Endodermal cell (in vitro differentiated cells): ENCODE data around the gene RAPGEF1. TPM values are rescaled to one million over a fixed set of nuclear protein-coding genes. Genes with fewer than 3 reads are reported as not detected.

Experiments used
- DNase-seq: peaks from one replicate; pipeline ENCODE4 v3.0.0-alpha.2; 2017
- H3K27ac ChIP-seq: 2 replicates; pipeline ENCODE4 v1.5.1; 2013; ENCODE audit warnings: mild to moderate bottlenecking, low read depth, low read length, moderate library complexity
- H3K27me3 ChIP-seq: 2 replicates; pipeline ENCODE4 v1.6.1; 2013; ENCODE audit warnings: mild to moderate bottlenecking, low read length, moderate library complexity; ENCODE audit not compliant: insufficient read depth, control insufficient read depth, poor library complexity, severe bottlenecking
- H3K36me3 ChIP-seq: 2 replicates; pipeline ENCODE4 v1.7.0; 2013; ENCODE audit warnings: mild to moderate bottlenecking, low read length, moderate library complexity; ENCODE audit not compliant: control insufficient read depth, insufficient read depth
- H3K4me1 ChIP-seq: one replicate; pipeline ENCODE4 v1.7.0; 2013; ENCODE audit warnings: low read length; ENCODE audit not compliant: control insufficient read depth, insufficient read depth
- H3K4me3 ChIP-seq: 2 replicates; pipeline ENCODE4 v1.5.1; 2013; ENCODE audit warnings: mild to moderate bottlenecking, low read length, moderate library complexity
- H3K9ac ChIP-seq: 2 replicates; pipeline ENCODE4 v1.6.1; 2013; ENCODE audit warnings: mild to moderate bottlenecking, low read length, moderate library complexity; ENCODE audit not compliant: poor library complexity, severe bottlenecking; ENCODE audit errors: extremely low read depth
- H3K9me3 ChIP-seq: 2 replicates; pipeline ENCODE4 v1.6.1; 2013; ENCODE audit warnings: mild to moderate bottlenecking, low read length, moderate library complexity; ENCODE audit not compliant: control insufficient read depth
- H3K27ac Mint-ChIP-seq: 2 replicates; pipeline ENCODE4 v1.8.0; 2020; ENCODE audit warnings: mixed read lengths
- H3K27me3 Mint-ChIP-seq: 2 replicates; pipeline ENCODE4 v1.8.0; 2021; ENCODE audit warnings: mild to moderate bottlenecking, mixed read lengths; ENCODE audit not compliant: insufficient read depth
- H3K36me3 Mint-ChIP-seq: 2 replicates; pipeline ENCODE4 v1.8.0; 2020; ENCODE audit warnings: low read depth, mixed read lengths
- H3K4me1 Mint-ChIP-seq: 2 replicates; pipeline ENCODE4 v1.8.0; 2020; ENCODE audit warnings: mixed read lengths
- H3K4me3 Mint-ChIP-seq: 2 replicates; pipeline ENCODE4 v1.8.0; 2020; ENCODE audit warnings: mild to moderate bottlenecking, moderate library complexity, mixed read lengths
- H3K9me3 Mint-ChIP-seq: 2 replicates; pipeline ENCODE4 v1.8.0; 2020; ENCODE audit warnings: mild to moderate bottlenecking, mixed read lengths
- CTCF ChIP-seq: fragments of 200-600 bp; sonication (generic); conservative IDR thresholded peaks from 2 replicates; pipeline ENCODE4 v1.5.0; 2021; ENCODE audit warnings: antibody characterized with exemption, mild to moderate bottlenecking
- WGBS, 2 experiments: methylation state at CpG; one replicate each; pipeline versions ENCODE4 v1.1.5 to v1.1.7; 2013; ENCODE audit warnings: missing lambda C conversion rate in 2 of 2, mixed read lengths in 1 of 2; ENCODE audit not compliant: insufficient coverage in 1 of 2, insufficient read length in 1 of 2; 5-methylcytosine and 5-hydroxymethylcytosine counted together
- total RNA-seq, 2 donors: library from RNA; stranded (reverse); fragmentation: NEBNext Ultra II Directional in 1 of 2; extraction: Animal tissue kit (Norgen Biotek cat#: 25700) in 1 of 2; gene quantifications; 2 replicates in 1 of 2; 3 replicates in 1 of 2; pipeline ENCODE4 v1.2.1, GENCODE V29; 2021

The RAPGEF1 gene
- total RNA-seq, 2 donors from 2014 or later, result 63.4 to 85.5 TPM

GRCh38 chr9:131708226-131709002, 31.5 kb downstream of the RAPGEF1 start:
- Histone ChIP-seq H3K27me3 (no peaks in the 10 kb centered on the region), H3K36me3 (no peaks in the 10 kb centered on the region), H3K4me1 (peaks cover 19% of the 10 kb centered on the region), H3K9ac (no peak overlapping the region), H3K9me3 (no peaks in the 10 kb centered on the region), H3K4me3 (no peak overlapping the region), H3K27ac (no peak overlapping the region)
- Mint-ChIP-seq H3K9me3 (no peaks in the 10 kb centered on the region), H3K4me1 (peaks cover 75% of the 10 kb centered on the region), H3K36me3 (peaks cover 4% of the 10 kb centered on the region), H3K27ac (peak overlapping the region; percentile 49), H3K27me3 (no peaks in the 10 kb centered on the region), H3K4me3 (no peak overlapping the region)
- DNase-seq, result no peak
- WGBS, 2 experiments, result 84 to 94% methylated on average over 10 to 13 of the region's 13 CpGs
- no peak for TF ChIP-seq CTCF

- no peaks in the 10 kb centered on the region for H3K27me3 ChIP-seq
- H3K9ac ChIP-seq, result no peak overlapping the region
- peaks cover 4% of the 10 kb centered on the region for H3K36me3 Mint-ChIP-seq
- WGBS, 2 experiments, result 76 to 95% methylated on average over 3 to 4 of the region's 4 CpGs
- DNase-seq, result no peak
- H3K27ac ChIP-seq, result no peak overlapping the region
- peaks cover 69% of the 10 kb centered on the region for H3K4me1 Mint-ChIP-seq
- H3K27me3 Mint-ChIP-seq, result no peaks in the 10 kb centered on the region
- H3K36me3 ChIP-seq, result no peaks in the 10 kb centered on the region
- no peak overlapping the region for H3K4me3 ChIP-seq
- H3K27ac Mint-ChIP-seq, result peak overlapping the region; percentile 49
- no peak for TF ChIP-seq CTCF
- H3K4me3 Mint-ChIP-seq, result no peak overlapping the region
- H3K9me3 Mint-ChIP-seq, result no peaks in the 10 kb centered on the region
- peaks cover 19% of the 10 kb centered on the region for H3K4me1 ChIP-seq
- H3K9me3 ChIP-seq, result no peaks in the 10 kb centered on the region
These were observed 32.1 kb downstream of the RAPGEF1 start for GRCh38 chr9:131707733-131708157.

GRCh38 chr9:131707050-131707449, 32.8 kb downstream of the RAPGEF1 start:
- Histone ChIP-seq H3K4me3 (no peak overlapping the region), H3K4me1 (peaks cover 13% of the 10 kb centered on the region), H3K27ac (no peak overlapping the region), H3K36me3 (no peaks in the 10 kb centered on the region), H3K9ac (no peak overlapping the region), H3K27me3 (no peaks in the 10 kb centered on the region), H3K9me3 (no peaks in the 10 kb centered on the region)
- peak overlapping the region; percentile 82 for H3K27ac Mint-ChIP-seq
- WGBS, 2 experiments, result 88 to 95% methylated on average over 3 to 4 of the region's 5 CpGs
- H3K36me3 Mint-ChIP-seq, result peaks cover 3% of the 10 kb centered on the region
- H3K4me3 Mint-ChIP-seq, result peak overlapping the region; percentile 6
- no peak for DNase-seq
- H3K27me3 Mint-ChIP-seq, result no peaks in the 10 kb centered on the region
- peaks cover 66% of the 10 kb centered on the region for H3K4me1 Mint-ChIP-seq
- no peak for TF ChIP-seq CTCF
- H3K9me3 Mint-ChIP-seq, result no peaks in the 10 kb centered on the region
